Fibroblast of pulmonary artery (primary cell): ENCODE results near the gene SOX15.

Experiments used
- DNase-seq: peaks from one replicate; pipeline ENCODE4 v3.0.0-alpha.2; 2010; ENCODE audit warnings: low read depth
- H3K4me3 ChIP-seq: replicated peaks from 2 replicates; pipeline ENCODE4 v1.5.1; 2011; ENCODE audit warnings: low read depth, mild to moderate bottlenecking, control low read depth, low read length, moderate library complexity
- TF ChIP-seq, protein P1 (sequence below): IDR thresholded peaks from 2 replicates; pipeline ENCODE4 v1.5.1; 2011; ENCODE audit warnings: mild to moderate bottlenecking, control low read depth, low read length, inconsistent platforms; ENCODE audit errors: missing control alignments

The SOX15 gene

DNA sequence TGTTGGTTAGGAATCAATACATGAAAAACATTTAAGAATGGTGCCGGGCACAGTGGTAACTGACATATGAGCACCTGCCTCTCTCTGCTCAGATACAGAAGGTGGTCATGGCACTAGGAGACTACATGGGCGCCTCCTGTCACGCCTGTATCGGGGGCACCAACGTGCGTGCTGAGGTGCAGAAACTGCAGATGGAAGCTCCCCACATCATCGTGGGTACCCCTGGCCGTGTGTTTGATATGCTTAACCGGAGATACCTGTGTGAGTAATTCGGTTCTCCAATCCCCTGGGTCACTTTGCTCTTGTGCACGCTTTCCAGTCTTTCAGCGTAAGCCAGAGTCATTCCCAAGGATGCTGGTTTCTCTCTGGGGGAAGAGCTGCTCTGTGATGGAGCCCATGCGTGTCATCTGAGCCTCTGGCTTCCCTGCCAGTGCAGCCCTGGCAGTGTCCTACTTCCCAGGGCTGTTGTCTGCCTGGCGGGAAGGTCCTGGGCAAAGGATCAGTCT lies 13.4 kb downstream of the SOX15 start:
- DNase-seq = no peak
- peak overlapping the region; percentile 96 for H3K4me3 ChIP-seq

DNA sequence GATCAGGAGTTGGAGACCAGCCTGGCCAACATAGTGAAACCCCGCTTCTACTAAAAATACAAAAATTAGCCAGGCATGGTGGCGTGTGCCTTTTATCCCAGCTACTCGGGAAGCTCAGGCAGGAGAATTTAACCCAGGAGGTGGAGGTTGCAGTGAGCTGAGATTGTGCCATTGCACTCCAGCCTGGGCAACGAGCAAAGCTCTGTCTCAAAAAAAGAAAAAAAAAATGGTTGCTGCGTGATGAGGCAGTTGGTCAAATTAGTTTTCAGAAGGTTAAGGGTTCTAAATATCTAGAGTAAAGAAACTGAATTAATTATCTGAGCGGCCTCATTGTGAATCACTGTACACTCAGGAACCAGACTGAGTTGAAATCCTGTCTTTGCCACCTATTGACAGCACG lies 13.9 kb downstream of the SOX15 start:
- H3K4me3 ChIP-seq = peak overlapping the region; percentile 96
- no peak for DNase-seq
- TF ChIP-seq, protein P1, sequence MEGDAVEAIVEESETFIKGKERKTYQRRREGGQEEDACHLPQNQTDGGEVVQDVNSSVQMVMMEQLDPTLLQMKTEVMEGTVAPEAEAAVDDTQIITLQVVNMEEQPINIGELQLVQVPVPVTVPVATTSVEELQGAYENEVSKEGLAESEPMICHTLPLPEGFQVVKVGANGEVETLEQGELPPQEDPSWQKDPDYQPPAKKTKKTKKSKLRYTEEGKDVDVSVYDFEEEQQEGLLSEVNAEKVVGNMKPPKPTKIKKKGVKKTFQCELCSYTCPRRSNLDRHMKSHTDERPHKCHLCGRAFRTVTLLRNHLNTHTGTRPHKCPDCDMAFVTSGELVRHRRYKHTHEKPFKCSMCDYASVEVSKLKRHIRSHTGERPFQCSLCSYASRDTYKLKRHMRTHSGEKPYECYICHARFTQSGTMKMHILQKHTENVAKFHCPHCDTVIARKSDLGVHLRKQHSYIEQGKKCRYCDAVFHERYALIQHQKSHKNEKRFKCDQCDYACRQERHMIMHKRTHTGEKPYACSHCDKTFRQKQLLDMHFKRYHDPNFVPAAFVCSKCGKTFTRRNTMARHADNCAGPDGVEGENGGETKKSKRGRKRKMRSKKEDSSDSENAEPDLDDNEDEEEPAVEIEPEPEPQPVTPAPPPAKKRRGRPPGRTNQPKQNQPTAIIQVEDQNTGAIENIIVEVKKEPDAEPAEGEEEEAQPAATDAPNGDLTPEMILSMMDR = no peak

More for the DNA sequence above, 13.4 kb downstream of the SOX15 start:
- TF ChIP-seq, protein P1 = no peak

DNA sequence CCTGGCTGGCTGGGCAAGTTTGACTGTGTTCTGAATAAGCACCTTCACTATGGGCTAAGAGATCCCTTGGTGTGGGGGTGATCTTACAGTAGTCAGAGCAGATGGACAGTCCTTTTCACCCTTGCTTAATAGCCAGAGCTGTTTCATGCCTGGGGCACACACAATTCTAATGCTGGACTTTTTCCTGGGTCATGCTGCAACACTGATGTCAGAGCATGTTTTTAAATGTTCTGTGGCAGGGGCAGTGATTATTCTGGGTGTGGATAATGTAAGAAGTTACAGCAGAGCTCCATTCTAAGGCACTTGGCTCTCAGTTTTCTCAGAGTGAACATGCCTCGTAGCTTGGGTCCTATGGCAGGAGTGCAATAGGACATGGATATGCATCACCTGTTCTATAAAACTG lies 14.4 kb downstream of the SOX15 start:
- TF ChIP-seq, protein P1 = no peak
- H3K4me3 ChIP-seq = peak overlapping the region; percentile 96
- DNase-seq = no peak

DNA sequence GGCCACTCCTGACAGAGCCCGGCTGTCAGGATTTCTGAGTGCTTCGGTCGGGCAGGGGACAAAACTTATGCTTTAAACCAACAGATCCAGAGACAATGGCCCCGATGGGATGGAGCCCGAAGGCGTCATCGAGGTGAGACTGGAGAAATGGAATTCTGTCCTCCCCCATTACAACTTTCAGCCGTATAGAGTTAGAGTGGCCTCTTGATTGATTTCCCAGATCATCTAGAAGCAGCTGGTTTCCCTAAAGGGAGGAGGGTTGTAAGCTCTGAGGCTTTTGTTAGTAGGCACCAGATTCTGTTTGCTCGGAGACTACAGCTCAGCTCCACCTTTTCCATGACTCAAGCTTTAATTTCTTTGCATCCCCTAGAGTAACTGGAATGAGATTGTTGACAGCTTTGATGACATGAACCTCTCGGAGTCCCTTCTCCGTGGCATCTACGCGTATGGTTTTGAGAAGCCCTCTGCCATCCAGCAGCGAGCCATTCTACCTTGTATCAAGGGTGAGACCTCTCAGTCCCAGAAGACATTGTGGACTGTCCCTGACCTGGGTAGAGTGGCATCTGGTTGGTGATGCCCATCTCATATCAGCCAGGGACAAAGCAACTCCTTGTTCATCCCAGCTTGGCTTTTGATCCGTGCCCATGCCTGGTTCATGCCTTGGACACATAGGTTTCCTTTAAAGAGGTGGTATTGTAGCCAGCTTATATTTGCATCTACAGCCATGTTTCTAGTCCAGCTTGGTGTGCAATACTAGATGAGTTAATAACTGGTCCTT lies 15.5 kb downstream of the SOX15 start:
- TF ChIP-seq, protein P1 = no peak
- DNase-seq = no peak
- peak overlapping the region; percentile 96 for H3K4me3 ChIP-seq

DNA sequence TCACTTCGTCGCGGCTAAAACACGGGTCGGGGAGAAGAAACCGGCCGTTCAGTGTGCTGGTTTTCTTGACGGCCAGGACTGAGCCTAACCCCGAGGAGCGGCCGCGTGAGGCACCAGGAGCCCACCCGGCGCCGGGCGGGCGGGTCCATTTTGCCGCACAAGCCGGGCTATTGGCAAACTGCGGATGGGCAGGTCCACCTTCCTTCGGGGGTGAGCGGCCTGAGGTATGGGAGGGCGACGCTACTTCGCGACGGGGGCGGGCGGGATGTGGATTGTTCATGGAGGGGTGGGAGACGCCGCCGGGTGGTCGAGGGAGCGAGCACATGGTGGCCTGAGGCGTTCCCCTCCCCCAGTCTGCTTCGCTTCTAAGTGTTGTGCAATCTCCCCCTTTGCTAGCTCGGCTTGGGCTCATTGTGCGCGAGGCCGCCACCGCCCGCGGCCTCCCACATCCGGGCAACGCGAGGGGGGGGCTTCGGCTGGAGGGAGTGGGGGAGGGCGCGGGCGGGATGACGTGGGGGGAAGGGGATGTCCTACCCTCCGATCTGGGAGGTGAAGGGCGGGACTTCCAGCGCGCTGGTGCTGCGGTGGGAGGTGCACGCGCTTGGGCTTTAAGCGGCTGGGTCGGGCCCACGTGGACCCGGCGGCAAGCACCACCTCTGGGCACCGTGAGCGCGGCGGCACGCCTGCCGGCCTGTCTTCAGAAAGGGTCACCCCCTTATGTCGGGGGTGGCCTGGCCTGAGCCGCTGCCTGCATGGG lies 16.4 kb downstream of the SOX15 start:
- TF ChIP-seq, protein P1 = no peak
- peak overlapping the region; percentile 96 for H3K4me3 ChIP-seq

GRCh38 chr17:7572588-7573323 lies 17.1 kb downstream of the SOX15 start:
- H3K4me3 ChIP-seq = peak overlapping the region; percentile 96
- TF ChIP-seq, protein P1 = no peak
- DNase-seq = peak; percentile 99

More for the DNA sequence above, 16.4 kb downstream of the SOX15 start:
- peak; percentile 97 for DNase-seq
